Gastroesophageal sphincter (tissue), 4 donors: ENCODE results near the gene TREH. TPM values are rescaled to one million over a fixed set of nuclear protein-coding genes. Genes with fewer than 3 reads are reported as not detected.
"Not testable (repeated sequence)": the region's sequence is repeated elsewhere in the genome, so short reads cannot be mapped to it uniquely, and the experiment has no call there.

ENCODE experiments used
- ATAC-seq: fragments of 150-250 bp; one replicate; pipeline ENCODE4 v1.9.1; 2016; ENCODE audit warnings: mild to moderate bottlenecking, moderate library complexity
- H3K27ac ChIP-seq, 4 donors: fragments of 200-600 bp; sonication (generic) in 3 of 4; 1 replicate in 3 of 4; 2 replicates in 1 of 4; pipeline ENCODE4 v1.5.1; 2016 to 2019
- H3K27me3 ChIP-seq: fragments of 200-600 bp; sonication (generic); one replicate; pipeline ENCODE4 v1.5.1; 2019
- H3K36me3 ChIP-seq, 2 donors: fragments of 200-600 bp; sonication (generic); one replicate each; pipeline ENCODE4 v1.5.1; 2019; ENCODE audit warnings: control low read depth in 1 of 2
- H3K4me1 ChIP-seq, 3 donors: fragments of 200-600 bp; sonication (generic); 1 replicate in 2 of 3; 2 replicates in 1 of 3; pipeline ENCODE4 v1.5.1; 2016 to 2019; ENCODE audit warnings: control low read depth in 2 of 3
- H3K4me3 ChIP-seq, 2 donors: fragments of 200-600 bp; sonication (generic); one replicate each; pipeline ENCODE4 v1.5.1; 2019; ENCODE audit warnings: mild to moderate bottlenecking in 1 of 2, moderate library complexity in 1 of 2
- H3K9me3 ChIP-seq, 3 donors: fragments of 200-600 bp; sonication (generic); one replicate each; pipeline ENCODE4 v1.5.1; 2017 to 2019; ENCODE audit warnings: control low read depth in 2 of 3
- CTCF ChIP-seq, 4 experiments: fragments of 200-600 bp in 2 of 4; fragments of 450-650 bp in 2 of 4; sonication (generic) in 1 of 4; IDR thresholded peaks; one replicate each; pipeline ENCODE4 v1.5.1; 2017 to 2019; ENCODE audit warnings: antibody characterized with exemption in 4 of 4, mild to moderate bottlenecking in 2 of 4, moderate library complexity in 2 of 4
- EP300 ChIP-seq: sonication (generic); formaldehyde crosslinking; IDR thresholded peaks from one replicate; pipeline ENCODE4 v1.6.1; 2017; ENCODE audit warnings: antibody characterized with exemption, mild to moderate bottlenecking
- POLR2A ChIP-seq, 2 donors: fragments of 450-650 bp; IDR thresholded peaks; one replicate each; pipeline ENCODE4 v1.6.1; 2017; ENCODE audit warnings: antibody characterized with exemption in 2 of 2, mild to moderate bottlenecking in 2 of 2, moderate library complexity in 1 of 2
- POLR2AphosphoS5 ChIP-seq: sonication (generic); formaldehyde crosslinking; IDR thresholded peaks from one replicate; pipeline ENCODE4 v1.6.1; 2017; ENCODE audit warnings: antibody characterized with exemption
- WGBS, 2 donors: methylation state at CpG; one replicate each; pipeline ENCODE4 v1.1.5; 2018; ENCODE audit warnings: low coverage in 1 of 2; 5-methylcytosine and 5-hydroxymethylcytosine counted together
- total RNA-seq, 4 donors: library from RNA; depleted of rRNA; stranded (reverse); fragments of >200 nt; gene quantifications; one replicate each; pipeline ENCODE4 v1.1.0, GENCODE V29; 2016

TREH gene
- total RNA-seq, 4 donors from 2014 or later = not detected

DNA sequence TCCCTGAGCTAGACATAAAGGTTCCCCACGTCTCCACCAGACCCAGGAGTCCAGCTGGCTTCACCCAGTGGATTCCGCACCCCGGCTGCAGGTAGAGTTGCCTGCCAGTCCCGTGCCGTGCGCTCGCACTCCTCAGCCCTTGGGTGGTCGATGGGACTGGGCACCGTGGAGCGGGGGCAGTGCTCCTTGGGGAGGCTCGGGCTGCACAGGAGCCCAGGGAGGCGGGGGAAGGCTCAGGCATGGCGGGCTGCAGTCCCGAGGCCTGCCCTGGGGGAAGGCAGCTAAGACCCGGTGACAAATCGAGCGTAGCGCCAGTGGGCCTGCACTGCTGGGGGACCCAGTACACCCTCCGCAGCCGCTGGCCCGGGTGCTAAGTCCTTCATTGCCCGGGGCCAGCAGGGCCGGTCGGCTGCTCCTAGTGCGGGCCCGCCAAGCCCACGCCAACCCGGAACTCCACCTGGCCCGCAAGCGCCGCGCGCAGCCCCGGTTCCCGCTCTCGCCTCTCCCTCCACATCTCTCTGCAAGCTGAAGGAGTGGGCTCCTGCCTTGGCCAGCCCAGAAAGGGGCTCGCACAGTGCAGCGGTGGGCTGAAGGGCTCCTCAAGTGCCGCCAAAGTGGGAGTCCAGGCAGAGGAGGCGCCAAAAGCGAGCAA, 9.5 kb upstream of the TREH start:
- no CpG with 5 or more reads among the region's 41 CpGs for WGBS, 2 donors
- Histone ChIP-seq H3K9me3 (no peaks in the 10 kb centered on the region), H3K36me3 (no peaks in the 10 kb centered on the region), H3K4me1 (peaks cover 0 to 19% (median 5%) of the 10 kb centered on the region in 3 donors), H3K4me3 (peak overlapping the region in 1 of 2 donors; percentile 51), H3K27me3 (no peaks in the 10 kb centered on the region), H3K27ac (peak overlapping the region in 3 of 4 donors; percentile 44 to 85 (median 74))
- no peak for ATAC-seq
- no peak for TF ChIP-seq CTCF (IDR thresholded peaks at IDR 0.05)
- no peak for TF ChIP-seq POLR2A (IDR thresholded peaks at IDR 0.05)
- no peak for TF ChIP-seq EP300
- no peak for TF ChIP-seq POLR2AphosphoS5

DNA sequence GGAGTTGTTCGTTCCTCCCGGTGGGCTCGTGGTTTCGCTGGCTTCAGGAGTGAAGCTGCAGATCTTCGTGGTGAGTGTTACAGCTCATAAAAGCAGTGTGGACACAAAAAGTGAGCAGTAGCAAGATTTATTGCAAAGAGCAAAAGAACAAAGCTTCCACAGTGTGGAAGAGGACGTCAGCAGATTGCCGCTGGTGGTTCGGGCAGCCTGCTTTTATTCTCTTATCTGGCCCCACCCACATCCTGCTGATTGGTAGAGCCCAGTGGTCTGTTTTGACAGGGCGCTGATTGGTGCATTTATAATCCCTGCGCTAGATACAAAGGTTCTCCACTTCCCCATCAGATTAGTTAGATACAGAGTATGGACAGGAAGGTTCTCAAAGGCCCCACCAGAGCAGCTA, 8.9 kb upstream of the TREH start:
- not testable (repeated sequence) for H3K9me3 ChIP-seq, H3K36me3 ChIP-seq, H3K27ac ChIP-seq, H3K27me3 ChIP-seq, ATAC-seq, H3K4me3 ChIP-seq
- WGBS, 2 donors = 69 to 77% methylated on average over 4 to 7 of the region's 10 CpGs
- H3K4me1 ChIP-seq = peaks cover 0 to 19% (median 5%) of the 10 kb centered on the region in 3 donors

GRCh38 chr11:118687906-118688305, 8.5 kb upstream of the TREH start:
- Histone ChIP-seq H3K36me3 (no peaks in the 10 kb centered on the region), H3K4me3 (no peak overlapping the region), H3K27ac (no peak overlapping the region), H3K9me3 (no peaks in the 10 kb centered on the region), H3K27me3 (no peaks in the 10 kb centered on the region), H3K4me1 (peaks cover 0 to 19% (median 5%) of the 10 kb centered on the region in 3 donors)
- TF ChIP-seq POLR2A (IDR thresholded peaks at IDR 0.05) = no peak
- TF ChIP-seq CTCF (IDR thresholded peaks at IDR 0.05) = no peak
- no peak for TF ChIP-seq EP300
- TF ChIP-seq POLR2AphosphoS5 = no peak
- ATAC-seq = no peak
- 100% methylated on average over 3 of the region's 5 CpGs; no CpG with 5 or more reads in 1 of the 2 donors for WGBS, 2 donors

DNA sequence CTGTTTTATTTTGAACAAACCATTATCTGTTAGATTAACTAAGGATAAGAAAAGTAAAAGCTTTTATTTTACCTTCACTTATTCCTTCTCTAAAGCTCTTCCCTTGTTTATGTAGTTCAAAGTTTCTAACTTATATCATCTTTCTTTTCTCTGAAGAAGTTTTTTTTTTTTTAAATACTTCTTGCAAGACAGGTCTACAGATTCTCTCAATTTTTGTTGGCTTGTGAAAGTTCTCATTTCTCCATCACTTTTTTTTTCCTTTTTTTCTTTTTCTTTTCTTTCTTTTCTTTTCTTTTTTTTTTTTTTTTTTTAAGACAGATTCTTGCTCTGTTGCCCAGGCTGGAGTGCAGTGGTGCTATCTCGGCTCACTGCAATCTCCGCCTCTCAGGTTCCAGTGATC, 4.7 kb upstream of the TREH start:
- no peak overlapping the region for H3K27ac ChIP-seq
- WGBS, 2 donors = no CpG with 5 or more reads among the region's 2 CpGs
- H3K9me3 ChIP-seq = no peaks in the 10 kb centered on the region
- no peaks in the 10 kb centered on the region for H3K27me3 ChIP-seq
- peaks cover 0 to 4% (median under 1%) of the 10 kb centered on the region in 3 donors for H3K4me1 ChIP-seq
- no peak for ATAC-seq
- H3K4me3 ChIP-seq = no peak overlapping the region
- no peaks in the 10 kb centered on the region for H3K36me3 ChIP-seq
- no peak for TF ChIP-seq POLR2A (IDR thresholded peaks at IDR 0.05)
- TF ChIP-seq CTCF (IDR thresholded peaks at IDR 0.05) = no peak
- TF ChIP-seq EP300 = no peak
- TF ChIP-seq POLR2AphosphoS5 = no peak

GRCh38 chr11:118682939-118683338, 3.5 kb upstream of the TREH start:
- not testable (repeated sequence) for H3K27me3 ChIP-seq, H3K9me3 ChIP-seq, H3K4me1 ChIP-seq, H3K4me3 ChIP-seq, ATAC-seq, H3K36me3 ChIP-seq, H3K27ac ChIP-seq
- WGBS, 2 donors = 65 to 79% methylated on average over 3 to 6 of the region's 6 CpGs

GRCh38 chr11:118682372-118682771, 2.9 kb upstream of the TREH start:
- WGBS, 2 donors = no CpG with 5 or more reads among the region's 1 CpG
- Histone ChIP-seq H3K9me3 (no peaks in the 10 kb centered on the region), H3K4me3 (no peak overlapping the region), H3K27ac (no peak overlapping the region), H3K27me3 (no peaks in the 10 kb centered on the region), H3K36me3 (no peaks in the 10 kb centered on the region), H3K4me1 (no peaks in the 10 kb centered on the region)
- TF ChIP-seq CTCF (IDR thresholded peaks at IDR 0.05) (no peak), EP300 (no peak), POLR2A (IDR thresholded peaks at IDR 0.05) (no peak), POLR2AphosphoS5 (no peak)
- no peak for ATAC-seq
